ENCODE results near the gene CHPT1. TPM values are rescaled to one million over a fixed set of nuclear protein-coding genes. Genes with fewer than 3 reads are reported as not detected.

Gene CHPT1
- total and polyA plus RNA-seq, 9 of the 15 experiments (the other 6 are each of a cell fraction or from before 2014, with no cell fraction given), result 15.3 to 210 (median 91.9) TPM

DNA sequence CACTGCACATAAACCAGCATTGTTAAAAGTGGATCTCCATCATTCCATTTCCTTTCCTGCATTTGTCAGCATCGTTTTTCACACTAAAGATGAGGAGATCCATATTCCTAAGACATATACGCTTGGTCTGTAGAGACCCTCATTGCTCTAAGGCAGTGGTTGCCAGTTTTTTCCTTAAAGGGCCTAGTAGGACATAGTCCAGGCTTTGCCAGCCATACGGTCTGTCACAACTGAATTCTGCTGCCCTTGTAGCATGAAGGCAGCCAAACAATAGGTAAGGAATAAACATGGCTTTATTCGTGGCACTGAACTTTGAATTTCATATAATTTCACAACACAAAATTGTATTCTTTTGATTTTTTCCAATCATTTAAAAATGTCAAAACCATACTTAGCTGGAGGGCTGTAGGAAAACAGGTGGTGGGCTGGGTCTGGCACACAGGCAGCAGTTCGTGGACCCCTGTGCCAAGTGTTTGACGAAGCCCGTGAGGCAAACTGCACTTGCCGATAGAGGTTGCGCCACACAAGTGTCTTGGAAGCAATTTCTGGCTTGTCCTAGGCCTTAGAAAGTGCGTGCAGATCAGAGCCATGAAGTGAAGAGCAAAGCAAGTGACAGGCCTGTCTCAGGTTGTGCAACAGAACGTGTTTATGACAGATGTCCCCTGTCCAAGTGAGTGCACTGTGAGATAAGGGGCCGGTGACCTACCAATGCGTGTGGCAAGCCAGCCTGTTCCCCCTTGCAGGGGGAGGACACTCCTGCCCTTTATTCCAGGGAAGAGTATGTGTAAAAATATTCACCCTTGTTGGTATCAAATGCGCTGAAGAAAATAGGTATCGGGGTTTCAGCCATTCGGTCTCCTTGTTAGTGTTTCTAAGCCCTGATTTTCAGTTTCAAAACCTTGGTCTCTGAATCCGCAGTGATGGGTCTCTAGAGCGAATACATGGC lies 916 bp upstream of the CHPT1 start (continued):
- TF ChIP-seq, protein P1, sequence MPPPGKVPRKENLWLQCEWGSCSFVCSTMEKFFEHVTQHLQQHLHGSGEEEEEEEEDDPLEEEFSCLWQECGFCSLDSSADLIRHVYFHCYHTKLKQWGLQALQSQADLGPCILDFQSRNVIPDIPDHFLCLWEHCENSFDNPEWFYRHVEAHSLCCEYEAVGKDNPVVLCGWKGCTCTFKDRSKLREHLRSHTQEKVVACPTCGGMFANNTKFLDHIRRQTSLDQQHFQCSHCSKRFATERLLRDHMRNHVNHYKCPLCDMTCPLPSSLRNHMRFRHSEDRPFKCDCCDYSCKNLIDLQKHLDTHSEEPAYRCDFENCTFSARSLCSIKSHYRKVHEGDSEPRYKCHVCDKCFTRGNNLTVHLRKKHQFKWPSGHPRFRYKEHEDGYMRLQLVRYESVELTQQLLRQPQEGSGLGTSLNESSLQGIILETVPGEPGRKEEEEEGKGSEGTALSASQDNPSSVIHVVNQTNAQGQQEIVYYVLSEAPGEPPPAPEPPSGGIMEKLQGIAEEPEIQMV (tag; conservative IDR thresholded peaks at IDR 0.05; ENCODE audit: low read depth), result no peak
- 0 out of 2 replicates have a peak, but pooled peaks have one; percentile 21 for TF ChIP-seq MEF2A (IDR thresholded peaks at IDR 0.05; ENCODE audit: control insufficient read depth, low read depth, low read length)
- TF ChIP-seq, protein P2, sequence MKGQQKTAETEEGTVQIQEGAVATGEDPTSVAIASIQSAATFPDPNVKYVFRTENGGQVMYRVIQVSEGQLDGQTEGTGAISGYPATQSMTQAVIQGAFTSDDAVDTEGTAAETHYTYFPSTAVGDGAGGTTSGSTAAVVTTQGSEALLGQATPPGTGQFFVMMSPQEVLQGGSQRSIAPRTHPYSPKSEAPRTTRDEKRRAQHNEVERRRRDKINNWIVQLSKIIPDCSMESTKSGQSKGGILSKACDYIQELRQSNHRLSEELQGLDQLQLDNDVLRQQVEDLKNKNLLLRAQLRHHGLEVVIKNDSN (CRISPR knock-in tag; IDR thresholded peaks at IDR 0.05), result no peak
- no peak for TF ChIP-seq ZKSCAN8 (CRISPR knock-in tag; IDR thresholded peaks at IDR 0.05)
- peak; percentile 100 for TF ChIP-seq CEBPB (tag; IDR thresholded peaks at IDR 0.05)
- peak; percentile 39 to 64; a peak in 1 of 4 replicates for TF ChIP-seq SIN3A (IDR thresholded peaks at IDR 0.05; ENCODE audit: borderline replicate concordance in 2 of 2, control insufficient read depth in 1 of 2, low read depth in 2 of 2, low read length in 2 of 2)
- TF ChIP-seq, protein P3, sequence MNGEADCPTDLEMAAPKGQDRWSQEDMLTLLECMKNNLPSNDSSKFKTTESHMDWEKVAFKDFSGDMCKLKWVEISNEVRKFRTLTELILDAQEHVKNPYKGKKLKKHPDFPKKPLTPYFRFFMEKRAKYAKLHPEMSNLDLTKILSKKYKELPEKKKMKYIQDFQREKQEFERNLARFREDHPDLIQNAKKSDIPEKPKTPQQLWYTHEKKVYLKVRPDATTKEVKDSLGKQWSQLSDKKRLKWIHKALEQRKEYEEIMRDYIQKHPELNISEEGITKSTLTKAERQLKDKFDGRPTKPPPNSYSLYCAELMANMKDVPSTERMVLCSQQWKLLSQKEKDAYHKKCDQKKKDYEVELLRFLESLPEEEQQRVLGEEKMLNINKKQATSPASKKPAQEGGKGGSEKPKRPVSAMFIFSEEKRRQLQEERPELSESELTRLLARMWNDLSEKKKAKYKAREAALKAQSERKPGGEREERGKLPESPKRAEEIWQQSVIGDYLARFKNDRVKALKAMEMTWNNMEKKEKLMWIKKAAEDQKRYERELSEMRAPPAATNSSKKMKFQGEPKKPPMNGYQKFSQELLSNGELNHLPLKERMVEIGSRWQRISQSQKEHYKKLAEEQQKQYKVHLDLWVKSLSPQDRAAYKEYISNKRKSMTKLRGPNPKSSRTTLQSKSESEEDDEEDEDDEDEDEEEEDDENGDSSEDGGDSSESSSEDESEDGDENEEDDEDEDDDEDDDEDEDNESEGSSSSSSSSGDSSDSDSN (IDR thresholded peaks at IDR 0.05; ENCODE audit: borderline replicate concordance in 1 of 2, low read depth in 2 of 2, low read length in 2 of 2), result peak; percentile 46 to 51; a peak in 1 of 4 replicates
- TF ChIP-seq CSDE1 (IDR thresholded peaks at IDR 0.05), result no peak
- TF ChIP-seq ZKSCAN1 (IDR thresholded peaks at IDR 0.05; ENCODE audit: low read depth, low read length), result no peak
- TF ChIP-seq HOXB6 (CRISPR knock-in tag; IDR thresholded peaks at IDR 0.05; ENCODE audit: borderline replicate concordance), result no peak
- TF ChIP-seq DNMT1 (IDR thresholded peaks at IDR 0.05), result no peak
- TF ChIP-seq SMAD2 (IDR thresholded peaks at IDR 0.05; ENCODE audit: low read depth, low read length), result no peak
- TF ChIP-seq ZNF347 (CRISPR knock-in tag; IDR thresholded peaks at IDR 0.05; ENCODE audit: low read depth), result no peak
- TF ChIP-seq MCM5 (IDR thresholded peaks at IDR 0.05; ENCODE audit: low read depth), result no peak
- TF ChIP-seq, protein P4, sequence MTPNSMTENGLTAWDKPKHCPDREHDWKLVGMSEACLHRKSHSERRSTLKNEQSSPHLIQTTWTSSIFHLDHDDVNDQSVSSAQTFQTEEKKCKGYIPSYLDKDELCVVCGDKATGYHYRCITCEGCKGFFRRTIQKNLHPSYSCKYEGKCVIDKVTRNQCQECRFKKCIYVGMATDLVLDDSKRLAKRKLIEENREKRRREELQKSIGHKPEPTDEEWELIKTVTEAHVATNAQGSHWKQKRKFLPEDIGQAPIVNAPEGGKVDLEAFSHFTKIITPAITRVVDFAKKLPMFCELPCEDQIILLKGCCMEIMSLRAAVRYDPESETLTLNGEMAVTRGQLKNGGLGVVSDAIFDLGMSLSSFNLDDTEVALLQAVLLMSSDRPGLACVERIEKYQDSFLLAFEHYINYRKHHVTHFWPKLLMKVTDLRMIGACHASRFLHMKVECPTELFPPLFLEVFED (CRISPR knock-in tag; conservative IDR thresholded peaks at IDR 0.05), result no peak
- no peak for TF ChIP-seq ZNF3 (CRISPR knock-in tag; IDR thresholded peaks at IDR 0.05)
- no peak for TF ChIP-seq ZC3H4 (CRISPR knock-in tag; IDR thresholded peaks at IDR 0.05; ENCODE audit: borderline replicate concordance)
- TF ChIP-seq ATF1 (CRISPR knock-in tag; IDR thresholded peaks at IDR 0.05), result no peak
- TF ChIP-seq ATF1 (tag; IDR thresholded peaks at IDR 0.05), result peak; percentile 81
- TF ChIP-seq KDM4B (IDR thresholded peaks at IDR 0.05; ENCODE audit: borderline replicate concordance in 2 of 2, low read depth in 1 of 2), result 0 out of 4 replicates have a peak, but pooled peaks of 1 of the 2 experiments have one; percentile 40
- no peak for TF ChIP-seq BRCA1 (IDR thresholded peaks at IDR 0.05)
- TF ChIP-seq BRCA1 (CRISPR knock-in tag; IDR thresholded peaks at IDR 0.05), result no peak
- no peak for TF ChIP-seq ZSCAN32 (CRISPR knock-in tag; IDR thresholded peaks at IDR 0.05)

All from K562 (cell line).